ENCODE data around the gene OXNAD1.

Gene OXNAD1

GRCh38 chr3:16329036-16329825 lies 64.2 kb downstream of the OXNAD1 start:
- DNase-seq (ENCODE audit: low read depth in 2 of 2): no peak

- DNase-seq (ENCODE audit: low read depth in 2 of 2): no peak
Observed at GRCh38 chr3:16329826-16330129, 64.8 kb downstream of the OXNAD1 start.

- DNase-seq (ENCODE audit: low read depth in 2 of 2): no peak
Observed at GRCh38 chr3:16330351-16330750, 65.3 kb downstream of the OXNAD1 start.

GRCh38 chr3:16331319-16331883 lies 66.4 kb downstream of the OXNAD1 start:
- DNase-seq (ENCODE audit: low read depth in 2 of 2): no peak

- DNase-seq (ENCODE audit: low read depth in 2 of 2): peak; percentile 65 to 67
Observed at GRCh38 chr3:16332904-16333426, 68.0 kb downstream of the OXNAD1 start.

GRCh38 chr3:16334909-16335308 lies 69.9 kb downstream of the OXNAD1 start:
- peak; percentile 87 to 91 for DNase-seq (ENCODE audit: low read depth in 2 of 2)

- no peak for DNase-seq (ENCODE audit: low read depth in 2 of 2)
Observed at GRCh38 chr3:16335333-16335732, 70.3 kb downstream of the OXNAD1 start.

GRCh38 chr3:16335772-16336645 lies 71.0 kb downstream of the OXNAD1 start:
- no peak for DNase-seq (ENCODE audit: low read depth in 2 of 2)

- no peak for DNase-seq (ENCODE audit: low read depth in 2 of 2)
Observed at GRCh38 chr3:16336825-16337224, 71.8 kb downstream of the OXNAD1 start.

GRCh38 chr3:16337856-16338540 lies 73.0 kb downstream of the OXNAD1 start:
- no peak for DNase-seq (ENCODE audit: low read depth in 2 of 2)

- peak; percentile 91 to 92 for DNase-seq (ENCODE audit: low read depth in 2 of 2)
Observed at GRCh38 chr3:16338999-16339398, 74.0 kb downstream of the OXNAD1 start.

GRCh38 chr3:16343101-16343500 lies 78.1 kb downstream of the OXNAD1 start:
- DNase-seq (ENCODE audit: low read depth in 2 of 2): no peak

- no peak for DNase-seq (ENCODE audit: low read depth in 2 of 2)
Observed at GRCh38 chr3:16346413-16347081, 81.5 kb downstream of the OXNAD1 start.

- DNase-seq (ENCODE audit: low read depth in 2 of 2): no peak
Observed at GRCh38 chr3:16347548-16347947, 82.5 kb downstream of the OXNAD1 start.

- DNase-seq (ENCODE audit: low read depth in 2 of 2): peak; percentile 40 to 50
Observed at GRCh38 chr3:16349986-16350596, 85.1 kb downstream of the OXNAD1 start.

- DNase-seq (ENCODE audit: low read depth in 2 of 2): no peak
Observed at GRCh38 chr3:16350597-16351318, 85.7 kb downstream of the OXNAD1 start.

- DNase-seq (ENCODE audit: low read depth in 2 of 2): no peak
Observed at GRCh38 chr3:16352428-16352827, 87.4 kb downstream of the OXNAD1 start.

- DNase-seq (ENCODE audit: low read depth in 2 of 2): no peak
Observed at GRCh38 chr3:16354291-16354690, 89.3 kb downstream of the OXNAD1 start.

Data from fibroblast of skin of left biceps (primary cell).